HL-60 (cell line): ENCODE data around the gene GRID2.

ENCODE experiments used
- DNase-seq, 2 experiments: peaks; one replicate each; pipeline ENCODE4 v3.0.0-alpha.2; 2010 to 2020; ENCODE audit warnings: low read depth in 1 of 2, low spot score in 1 of 2
- H3K27ac ChIP-seq: fragments of 250-450 bp; sonication (Bioruptor Pico); replicated peaks from 2 replicates; pipeline ENCODE4 v1.5.1; 2020; ENCODE audit warnings: mild to moderate bottlenecking, moderate library complexity
- H3K27me3 ChIP-seq: fragments of 250-450 bp; sonication (Bioruptor Pico); 2 replicates; pipeline ENCODE4 v1.5.1; 2021; ENCODE audit warnings: mild to moderate bottlenecking, moderate library complexity; ENCODE audit not compliant: insufficient read depth, poor library complexity, severe bottlenecking
- H3K4me3 ChIP-seq: replicated peaks from 2 replicates; pipeline ENCODE4 v1.5.1; 2011; ENCODE audit warnings: mild to moderate bottlenecking, control low read depth, low read length; ENCODE audit not compliant: insufficient read depth
- CTCF ChIP-seq: IDR thresholded peaks from one replicate; pipeline ENCODE4 v1.5.1; 2011; ENCODE audit warnings: low read length, control low read depth, inconsistent platforms; ENCODE audit not compliant: insufficient read depth
- GABPA ChIP-seq: IDR thresholded peaks from 2 replicates; pipeline ENCODE4 v1.6.1; 2012; ENCODE audit warnings: low read depth
- POLR2AphosphoS5 ChIP-seq: IDR thresholded peaks from 2 replicates; pipeline ENCODE4 v1.6.1; 2012; ENCODE audit warnings: low read depth
- REST ChIP-seq: IDR thresholded peaks from 2 replicates; pipeline ENCODE4 v1.6.1; 2012; ENCODE audit warnings: low read depth; ENCODE audit not compliant: insufficient replicate concordance
- SPI1 ChIP-seq: IDR thresholded peaks from 2 replicates; pipeline ENCODE4 v1.6.1; 2012; ENCODE audit warnings: low read depth, mild to moderate bottlenecking, borderline replicate concordance

The GRID2 gene

GRCh38 chr4:93403571-93403970, 1099.8 kb downstream of the GRID2 start:
- no peak for TF ChIP-seq CTCF
- no peak for TF ChIP-seq REST
- no peak for TF ChIP-seq POLR2AphosphoS5
- no peak for TF ChIP-seq SPI1
- TF ChIP-seq GABPA = no peak
- H3K27ac ChIP-seq = no peak overlapping the region
- H3K4me3 ChIP-seq = no peak overlapping the region
- no peak for DNase-seq
- no peaks in the 10 kb centered on the region for H3K27me3 ChIP-seq

GRCh38 chr4:93407493-93408275, 1103.9 kb downstream of the GRID2 start:
- Histone ChIP-seq H3K27ac (no peak overlapping the region), H3K4me3 (no peak overlapping the region), H3K27me3 (no peaks in the 10 kb centered on the region)
- TF ChIP-seq CTCF (no peak), GABPA (no peak), SPI1 (no peak), POLR2AphosphoS5 (no peak), REST (no peak)
- no peak for DNase-seq

- no peaks in the 10 kb centered on the region for H3K27me3 ChIP-seq
These were observed 1105.3 kb downstream of the GRID2 start for GRCh38 chr4:93409035-93409434.

GRCh38 chr4:93414041-93414550, 1110.3 kb downstream of the GRID2 start:
- DNase-seq = no peak
- Histone ChIP-seq H3K27me3 (no peaks in the 10 kb centered on the region), H3K27ac (no peak overlapping the region), H3K4me3 (no peak overlapping the region)
- TF ChIP-seq REST (no peak), GABPA (no peak), CTCF (no peak), SPI1 (no peak)

More at GRCh38 chr4:93409035-93409434, 1105.3 kb downstream of the GRID2 start:
- Histone ChIP-seq H3K4me3 (no peak overlapping the region), H3K27ac (no peak overlapping the region)
- DNase-seq = no peak
- TF ChIP-seq SPI1 (no peak), GABPA (no peak)
